GM18508 (cell line): Measurements from ENCODE around the gene KLK15.

Source experiments
- ATAC-seq: cut with Tn5 transposase; IDR thresholded peaks from one replicate; pipeline ENCODE4 v1.9.1; 2021; ENCODE audit warnings: moderate number of reproducible peaks; ENCODE audit not compliant: insufficient read depth, unreplicated experiment

The KLK15 gene

GRCh38 chr19:50779504-50780457 lies 53.6 kb downstream of the KLK15 start:
- no peak for ATAC-seq

GRCh38 chr19:50778906-50779430 lies 54.4 kb downstream of the KLK15 start:
- ATAC-seq, result no peak

- ATAC-seq, result no peak
Measured at GRCh38 chr19:50777830-50778303, 55.5 kb downstream of the KLK15 start.

GRCh38 chr19:50777261-50777660 lies 56.1 kb downstream of the KLK15 start:
- ATAC-seq, result no peak

- ATAC-seq, result no peak
Measured at GRCh38 chr19:50776131-50776530, 57.2 kb downstream of the KLK15 start.
